Activated CD8-positive, alpha-beta memory T cell treated with anti-CD3 and anti-CD28 coated beads for 36 hours (primary cell): ENCODE data around the gene AP3M1. TPM values are rescaled to one million over a fixed set of nuclear protein-coding genes. Genes with fewer than 3 reads are reported as not detected.
"Not testable (repeated sequence)": the region's sequence is repeated elsewhere in the genome, so short reads cannot be mapped to it uniquely, and the experiment has no call there.

Source experiments
- CTCF ChIA-PET: fragments of 350-600 bp; sonication (Branson Sonifier 250); formaldehyde crosslinking; loops from one replicate; lab custom pipeline; 2021; ENCODE audit warnings: antibody characterized with exemption; lab: Charles Lee
- POLR2A ChIA-PET: fragments of 350-600 bp; sonication (Branson Sonifier 250); formaldehyde crosslinking; loops from one replicate; lab custom pipeline; 2021; ENCODE audit warnings: antibody characterized with exemption; lab: Charles Lee
- total RNA-seq, 2 experiments: library from RNA; stranded (reverse); gene quantifications; one replicate each; pipeline ENCODE4 v1.2.3, GENCODE V29; 2021

The AP3M1 gene, protein sequence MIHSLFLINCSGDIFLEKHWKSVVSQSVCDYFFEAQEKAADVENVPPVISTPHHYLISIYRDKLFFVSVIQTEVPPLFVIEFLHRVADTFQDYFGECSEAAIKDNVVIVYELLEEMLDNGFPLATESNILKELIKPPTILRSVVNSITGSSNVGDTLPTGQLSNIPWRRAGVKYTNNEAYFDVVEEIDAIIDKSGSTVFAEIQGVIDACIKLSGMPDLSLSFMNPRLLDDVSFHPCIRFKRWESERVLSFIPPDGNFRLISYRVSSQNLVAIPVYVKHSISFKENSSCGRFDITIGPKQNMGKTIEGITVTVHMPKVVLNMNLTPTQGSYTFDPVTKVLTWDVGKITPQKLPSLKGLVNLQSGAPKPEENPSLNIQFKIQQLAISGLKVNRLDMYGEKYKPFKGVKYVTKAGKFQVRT
- 10 to 100 TPM; 56.6 to 58.0 TPM for total RNA-seq

DNA sequence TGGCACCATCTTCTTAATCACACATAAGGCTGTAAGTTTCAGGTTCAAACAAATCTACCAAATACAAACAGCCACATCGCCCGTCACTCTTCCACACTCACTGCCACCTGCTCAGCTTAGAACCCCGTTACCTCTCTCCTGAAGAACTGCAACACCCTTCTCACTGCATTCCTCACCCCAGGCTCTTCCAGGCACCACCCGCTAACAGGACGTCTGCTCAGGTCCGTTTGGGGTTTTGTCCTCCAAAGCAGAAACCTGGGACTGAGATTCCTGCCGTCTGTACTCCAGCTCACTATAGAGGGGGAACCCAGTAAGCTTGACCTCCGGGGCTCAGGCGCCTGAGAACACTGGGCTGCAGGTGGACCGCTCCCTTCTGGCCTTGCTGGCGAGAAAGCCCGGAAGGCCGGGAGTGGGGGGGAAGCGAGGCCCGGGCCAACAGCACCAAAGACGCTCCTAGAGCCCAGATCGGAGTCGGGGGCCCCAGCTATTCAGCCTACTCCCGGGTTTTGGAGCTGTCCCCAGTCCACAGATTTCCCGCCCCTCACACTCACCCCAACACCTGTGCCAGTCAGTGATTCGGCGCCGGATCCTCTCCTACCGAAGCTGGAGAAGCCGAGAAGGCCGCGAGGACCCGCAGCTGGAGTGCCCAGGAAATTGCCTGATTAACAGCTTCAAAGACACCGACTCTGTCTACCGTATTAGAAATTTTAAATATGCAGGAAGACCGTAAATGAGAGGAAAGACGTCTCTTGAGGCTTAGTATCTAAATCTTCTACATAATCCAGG, at the start of gene AP3M1:
AP3M1 (minus strand) TSS at position 625 of the 786 bp plus-strand sequence. CDS start 12,449 bp downstream, outside the sequence.
- ChIA-PET CTCF (interaction anchor here (0.8 kb wide), 1 partner anchor 159 kb away, joined by 3 read pairs; no protein-coding TSS in a partner anchor), POLR2A (interaction anchor here (0.6 to 1.9 kb wide), 4 partner anchors 26 to 1082 kb away, joined by 3 to 7 read pairs (median 4); no protein-coding TSS in a partner anchor)

DNA sequence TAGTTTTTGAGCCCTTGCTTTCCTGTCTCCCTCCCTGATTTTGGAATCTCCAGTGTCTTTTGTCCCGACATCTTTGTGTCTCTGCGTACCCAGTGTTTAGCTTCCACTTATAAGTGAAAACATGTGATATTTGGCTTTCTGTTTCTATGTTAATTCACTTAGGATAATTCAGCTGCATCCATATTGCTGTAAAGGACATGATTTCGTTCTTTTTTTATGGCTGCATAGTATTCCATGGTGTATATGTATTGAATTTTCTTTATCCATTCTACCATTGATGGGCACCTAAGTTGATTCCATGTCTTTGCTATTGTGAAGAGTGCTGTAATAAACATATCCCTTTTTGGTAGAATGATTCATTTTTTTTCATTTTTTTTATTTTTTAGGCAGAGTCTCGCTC, 48.7 kb upstream of the AP3M1 start:
- POLR2A ChIA-PET: no interaction called here
- CTCF ChIA-PET: interaction anchor here (1.3 kb wide), 1 partner anchor 1036 kb away, joined by 4 read pairs; the partner anchor contains the start of gene COMTD1

DNA sequence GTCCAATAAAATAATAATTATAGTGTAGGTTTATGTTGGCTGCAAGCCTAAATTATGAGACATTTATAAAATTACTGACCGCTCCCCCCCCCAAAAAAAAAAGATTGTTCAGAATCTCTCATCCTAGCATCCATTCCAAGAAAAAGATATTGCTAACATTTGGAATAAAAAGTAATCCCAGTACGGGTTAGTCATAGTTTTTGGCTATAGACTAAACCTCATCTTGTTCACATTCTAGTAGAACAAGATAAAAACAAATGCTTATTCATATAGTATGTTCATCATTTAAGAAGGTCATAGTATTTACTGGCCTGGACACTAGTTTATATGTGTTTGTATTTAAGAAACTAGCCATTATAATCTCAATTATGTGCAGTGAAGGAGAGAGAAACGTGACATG, 44.4 kb upstream of the AP3M1 start:
- ChIA-PET CTCF (interaction anchor here (0.6 kb wide), 1 partner anchor 902 kb away, joined by 4 read pairs; no protein-coding TSS in a partner anchor), POLR2A (no interaction called here)

DNA sequence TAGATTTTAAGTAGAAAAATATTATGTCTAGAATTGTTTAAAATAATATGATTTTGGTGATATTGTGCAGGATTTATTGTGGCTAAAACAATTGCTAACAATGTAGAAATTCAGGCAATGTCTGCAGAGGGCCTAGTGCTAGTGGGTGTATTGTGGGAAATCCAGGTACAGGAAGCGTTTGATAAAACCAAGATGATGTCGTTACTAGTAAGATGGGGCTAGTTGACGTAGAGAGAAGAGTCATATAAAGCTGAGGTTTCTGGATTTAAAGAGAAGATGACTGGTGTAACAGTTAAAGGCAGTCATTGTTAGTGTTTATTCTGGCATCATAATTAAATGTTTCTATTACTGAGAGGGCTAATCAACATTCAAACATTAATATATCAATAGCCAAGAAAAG, 43.9 kb upstream of the AP3M1 start:
- CTCF ChIA-PET: no interaction called here
- POLR2A ChIA-PET: no interaction called here

DNA sequence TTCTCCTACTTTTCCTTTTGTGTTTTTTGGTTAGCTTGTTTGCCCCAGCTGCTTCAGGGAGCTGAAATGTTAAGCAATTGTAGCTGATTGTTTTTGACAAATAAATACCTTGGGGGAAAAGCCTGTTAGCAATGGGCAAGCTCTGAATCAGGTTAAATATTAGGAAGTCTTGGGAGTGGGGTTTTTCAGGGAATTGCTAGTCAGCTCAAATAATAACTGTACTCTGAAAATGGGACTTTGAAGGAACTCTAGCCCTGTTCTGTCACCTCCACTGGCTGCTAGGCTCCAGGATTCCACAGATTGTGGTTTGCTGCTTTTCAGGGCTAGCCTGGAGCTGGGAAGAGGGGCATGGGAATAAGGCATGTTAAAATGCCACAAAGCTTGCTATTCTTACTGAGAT, 39.9 kb upstream of the AP3M1 start:
- CTCF ChIA-PET: interaction anchor here (1.4 kb wide), 1 partner anchor 23 kb away, joined by 3 read pairs; no protein-coding TSS in a partner anchor
- POLR2A ChIA-PET: no interaction called here

- ChIA-PET CTCF (interaction anchor here (1.4 kb wide), 1 partner anchor 24 kb away, joined by 3 read pairs; no protein-coding TSS in a partner anchor), POLR2A (no interaction called here)
These were observed 39.4 kb upstream of the AP3M1 start for GRCh38 chr10:74189999-74190421.

DNA sequence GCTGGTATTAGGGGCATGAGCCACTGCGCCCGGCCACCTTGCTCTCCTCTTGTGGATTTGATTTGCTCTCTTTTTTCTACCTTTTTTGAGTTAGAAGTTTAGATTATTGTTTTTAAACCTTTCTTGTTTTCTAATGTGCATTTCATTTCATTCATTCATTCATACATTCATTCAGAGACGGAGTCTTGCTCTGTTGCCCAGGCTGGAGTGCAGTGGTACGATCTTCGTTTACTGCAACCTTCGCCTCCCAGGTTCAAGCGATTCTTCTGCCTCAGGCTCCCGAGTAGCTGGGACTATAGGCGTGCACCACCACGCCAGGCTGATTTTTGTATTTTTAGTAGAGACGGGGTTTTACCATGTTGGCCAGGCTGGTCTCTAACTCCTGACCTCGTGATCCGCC, 38.0 kb upstream of the AP3M1 start:
- CTCF ChIA-PET, POLR2A ChIA-PET: not testable (repeated sequence)

GRCh38 chr10:74187237-74187636, 36.6 kb upstream of the AP3M1 start:
- CTCF ChIA-PET: no interaction called here
- POLR2A ChIA-PET: no interaction called here

DNA sequence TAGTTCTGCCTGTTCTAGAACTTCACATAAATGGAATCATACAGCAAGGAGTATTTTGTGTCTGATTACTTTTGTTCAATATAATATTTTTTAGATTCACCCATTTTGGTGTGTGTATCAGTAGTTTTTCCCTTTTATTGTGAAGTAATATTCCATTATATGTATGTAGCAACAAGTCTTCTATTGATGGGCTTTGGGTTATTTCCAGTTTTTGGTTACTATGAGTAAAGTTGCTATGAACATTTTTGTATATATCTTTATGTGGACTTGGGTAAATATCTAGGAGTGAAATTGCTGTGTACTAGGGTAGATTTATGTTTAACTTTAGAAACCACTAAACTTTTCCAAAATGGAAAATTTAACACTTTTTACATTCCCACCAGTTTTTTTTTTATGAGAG, 36.0 kb upstream of the AP3M1 start:
- CTCF ChIA-PET: no interaction called here
- POLR2A ChIA-PET: no interaction called here

DNA sequence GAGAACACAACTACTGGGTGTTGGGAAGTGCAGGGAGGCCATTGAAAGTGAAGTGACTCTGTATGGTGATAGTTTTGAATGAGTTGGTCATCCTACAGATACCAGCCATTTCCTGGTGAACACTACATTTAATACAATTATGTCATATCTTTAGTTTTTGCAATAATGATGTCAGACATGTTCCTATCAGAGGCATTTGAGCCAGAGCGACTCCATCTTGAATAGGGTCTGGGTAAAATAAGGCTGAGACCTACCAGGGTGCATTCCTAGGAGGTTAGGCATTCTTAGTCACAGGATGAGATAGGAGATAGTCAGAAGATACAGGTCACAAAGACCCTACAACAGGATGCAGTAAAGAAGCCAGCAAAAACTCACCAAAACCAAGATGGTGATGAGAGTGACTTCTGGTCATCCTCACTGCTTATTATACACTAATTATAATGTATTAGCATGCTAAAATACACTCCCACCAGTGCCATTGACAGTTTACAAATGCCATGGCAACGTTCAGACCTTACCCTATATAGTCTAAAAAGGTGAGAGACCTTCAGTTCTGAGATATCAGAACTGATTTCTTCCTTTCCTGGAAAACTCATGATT, 28.6 kb upstream of the AP3M1 start:
- POLR2A ChIA-PET: no interaction called here
- CTCF ChIA-PET: no interaction called here

DNA sequence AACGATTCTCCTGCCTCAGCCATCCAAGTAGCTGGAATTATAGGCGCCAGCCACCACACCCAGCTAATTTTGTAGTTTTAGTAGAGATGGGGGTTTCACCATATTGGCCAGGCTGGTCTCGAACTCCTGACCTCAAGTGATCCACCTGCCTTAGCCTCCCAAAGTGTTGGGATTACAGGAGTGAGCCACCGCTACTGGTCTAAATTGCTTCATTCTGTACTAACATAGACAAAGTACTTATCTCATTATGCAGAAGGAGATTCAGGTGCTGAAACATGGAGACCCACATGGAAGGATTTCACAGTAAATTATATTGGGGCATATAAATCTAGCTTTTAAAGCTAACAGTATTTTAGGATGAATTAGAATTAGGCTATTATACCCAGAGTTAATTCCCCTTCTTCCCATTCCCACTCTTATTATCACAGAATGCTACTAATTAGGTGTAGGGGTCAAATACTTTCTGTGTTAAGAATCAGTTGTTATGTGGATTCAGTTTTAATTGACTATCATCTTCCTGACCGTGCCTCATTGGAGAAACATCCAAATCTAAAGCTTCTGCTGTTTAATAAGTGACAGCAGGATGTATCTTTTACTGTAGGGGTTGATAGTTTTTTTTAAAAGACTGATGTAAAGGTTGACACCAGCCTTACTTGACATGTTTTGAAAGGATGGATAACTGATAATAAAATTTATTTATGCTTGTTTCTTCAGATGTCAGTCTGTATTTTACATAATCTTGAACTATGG, 27.6 kb upstream of the AP3M1 start:
- POLR2A ChIA-PET: interaction anchor here (0.7 to 1.4 kb wide), 2 partner anchors 27 to 647 kb away, joined by 4 to 7 read pairs; partner anchors contain the start of genes ADK and AP3M1
- CTCF ChIA-PET: interaction anchor here (1.4 kb wide), 1 partner anchor 35 kb away, joined by 4 read pairs; no protein-coding TSS in a partner anchor

GRCh38 chr10:74177140-74177677, 26.6 kb upstream of the AP3M1 start:
- POLR2A ChIA-PET: interaction anchor here (0.7 to 1.4 kb wide), 2 partner anchors 26 to 648 kb away, joined by 4 to 7 read pairs; partner anchors contain the start of genes ADK and AP3M1

DNA sequence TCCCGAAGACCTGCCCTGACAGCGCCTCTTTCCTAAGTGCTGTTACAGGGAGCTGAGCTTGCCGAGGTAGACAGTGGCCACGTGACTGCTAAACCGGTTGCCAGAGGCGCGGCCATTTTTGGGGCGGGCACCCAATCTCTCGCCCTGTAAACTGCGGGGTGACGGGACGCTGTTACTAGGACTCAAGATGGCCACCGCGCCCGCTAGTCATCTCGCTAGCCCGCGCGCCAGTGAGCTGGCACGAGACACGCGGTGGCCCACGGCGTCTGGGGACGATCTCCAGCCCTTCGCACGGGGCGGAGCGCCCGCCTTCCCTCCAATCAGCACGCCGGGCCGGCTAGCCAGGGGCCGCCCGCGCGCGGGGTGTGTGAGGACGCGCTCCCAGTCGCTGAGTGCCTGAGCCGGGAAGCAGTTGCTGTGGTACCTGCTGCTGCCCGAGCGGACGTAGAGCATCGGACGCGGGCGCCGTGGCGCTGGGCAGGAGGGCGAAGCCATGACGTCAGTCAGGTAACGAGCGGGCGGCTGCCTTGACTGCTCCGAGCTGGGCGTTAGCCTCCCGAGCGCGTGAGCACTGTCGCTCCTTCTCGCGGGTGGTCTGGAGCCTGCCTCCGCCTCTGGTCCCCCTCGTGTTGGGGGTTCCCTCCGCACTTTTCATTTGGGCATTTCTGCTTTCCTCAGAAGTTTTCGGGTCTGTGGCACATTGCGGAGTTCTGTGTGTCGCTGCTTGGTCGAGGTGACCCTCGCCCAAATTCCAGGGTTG, 25.9 kb upstream of the AP3M1 start:
- POLR2A ChIA-PET: interaction anchor here (0.6 to 1.4 kb wide), 3 partner anchors 10 to 26 kb away, joined by 4 to 7 read pairs (median 4); partner anchors contain the start of genes ADK and AP3M1
- CTCF ChIA-PET: interaction anchor here (0.8 kb wide), 1 partner anchor 58 kb away, joined by 3 read pairs; no protein-coding TSS in a partner anchor

More at GRCh38 chr10:74177140-74177677, 26.6 kb upstream of the AP3M1 start:
- CTCF ChIA-PET: interaction anchor here (1.4 kb wide), 1 partner anchor 36 kb away, joined by 4 read pairs; no protein-coding TSS in a partner anchor

DNA sequence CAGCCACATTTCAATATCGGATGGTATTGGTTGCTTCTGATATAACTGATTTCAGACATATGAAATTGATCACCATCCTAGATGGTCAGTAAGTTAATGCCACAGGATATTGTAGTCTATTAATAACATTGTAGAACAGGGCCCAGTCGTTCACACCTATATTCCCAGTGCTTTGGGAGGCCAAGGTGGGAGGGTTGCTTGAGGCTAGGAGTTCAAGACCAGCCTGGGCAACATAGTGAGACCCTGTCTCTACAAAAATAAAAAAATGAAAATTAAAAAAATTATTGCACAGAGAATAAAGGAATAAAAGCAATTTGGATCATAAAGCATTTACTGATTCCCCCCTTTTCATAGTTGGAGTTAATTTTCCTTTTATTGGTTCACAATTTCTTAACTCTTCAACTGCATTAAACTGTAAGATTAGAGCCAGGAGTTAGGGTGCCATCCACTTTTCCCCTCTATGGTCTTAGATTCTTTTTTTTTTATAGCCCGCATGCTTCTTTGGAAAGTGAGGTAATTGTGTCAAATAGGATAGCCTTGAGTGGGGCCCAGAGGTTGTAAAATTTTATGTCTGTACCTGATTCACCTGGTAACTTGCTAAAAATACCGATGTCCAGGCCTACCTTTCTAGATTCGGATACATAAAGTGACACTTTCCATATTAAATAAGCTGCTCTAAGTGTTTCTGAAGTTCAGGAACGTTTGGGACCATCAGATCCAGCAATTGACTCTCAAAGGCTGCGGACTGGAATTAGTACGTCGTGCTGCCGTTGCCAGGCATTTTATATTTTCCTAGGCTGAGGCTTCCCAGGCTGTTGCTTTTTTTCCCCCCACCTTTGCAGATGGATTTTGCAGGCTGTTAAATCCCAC, 25.1 kb upstream of the AP3M1 start:
- ChIA-PET CTCF (interaction anchor here (0.8 kb wide), 1 partner anchor 58 kb away, joined by 3 read pairs; no protein-coding TSS in a partner anchor), POLR2A (interaction anchor here (0.6 to 0.8 kb wide), 2 partner anchors 9 to 25 kb away, joined by 4 to 7 read pairs; partner anchors contain the start of genes ADK and AP3M1)

DNA sequence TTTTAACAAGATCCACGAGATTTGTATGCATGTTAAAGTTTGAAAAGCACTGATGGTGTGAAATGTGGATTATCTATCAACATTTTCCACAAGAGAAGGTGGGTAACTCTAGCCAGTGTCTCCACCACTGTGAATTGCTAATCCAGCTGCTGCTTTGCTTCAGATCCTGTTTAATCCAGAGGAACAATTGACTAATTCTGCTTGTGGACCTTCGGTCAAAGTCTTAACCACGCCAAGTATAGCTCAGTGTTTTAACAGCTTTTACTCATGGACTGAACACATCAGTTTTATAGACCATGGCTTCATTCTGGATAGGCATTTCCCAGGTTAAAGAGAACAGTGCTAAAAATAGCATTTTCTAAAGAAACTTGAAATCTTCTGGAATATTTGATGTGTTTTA, 23.9 kb upstream of the AP3M1 start:
- POLR2A ChIA-PET: interaction anchor here (0.6 kb wide), 1 partner anchor 937 kb away, joined by 3 read pairs; no protein-coding TSS in a partner anchor

GRCh38 chr10:74171625-74172024, 21.0 kb upstream of the AP3M1 start:
- ChIA-PET CTCF (interaction anchor here (1.3 kb wide), 1 partner anchor 8 kb away, joined by 3 read pairs; no protein-coding TSS in a partner anchor), POLR2A (no interaction called here)

More for the DNA sequence above, 23.9 kb upstream of the AP3M1 start:
- CTCF ChIA-PET: interaction anchor here (0.6 to 0.9 kb wide), 2 partner anchors 8 to 394 kb away, joined by 3 read pairs; no protein-coding TSS in a partner anchor
